Measurements from ENCODE around the gene DGKE. TPM values are rescaled to one million over a fixed set of nuclear protein-coding genes. Genes with fewer than 3 reads are reported as not detected.

DGKE gene
- total RNA-seq, 1 experiment from 2014 or later, result 10.0 TPM

DNA sequence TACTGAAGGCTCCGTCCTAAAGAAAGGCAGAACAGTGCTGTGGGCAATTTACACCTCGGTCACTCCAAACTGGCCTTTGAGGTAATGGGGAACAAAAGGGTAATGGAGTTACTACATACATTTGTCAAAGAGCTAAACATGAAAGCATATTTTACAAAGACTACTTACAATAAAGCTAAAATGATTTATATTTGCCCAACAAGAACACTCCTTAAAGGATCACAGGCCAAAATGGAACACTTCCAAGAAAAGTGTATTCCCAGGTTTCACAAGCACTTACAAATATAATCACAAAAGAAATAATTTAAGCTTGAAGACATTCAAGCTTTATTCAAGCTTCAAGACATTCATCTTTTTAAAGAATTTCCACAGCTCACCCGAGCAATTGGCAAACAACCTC lies 29.5 kb upstream of the DGKE start:
- CTCF ChIA-PET, result no interaction called here
- Mint-ChIP-seq H3K27ac (ENCODE audit: unreplicated experiment) (no peak overlapping the region), H3K4me1 (ENCODE audit: low read depth, unreplicated experiment) (peaks cover 8% of the 10 kb centered on the region), H3K9me3 (ENCODE audit: low read depth, unreplicated experiment) (no peaks in the 10 kb centered on the region), H3K36me3 (ENCODE audit: insufficient read depth, unreplicated experiment) (peaks cover 5% of the 10 kb centered on the region), H3K4me3 (ENCODE audit: low read depth, unreplicated experiment) (no peak overlapping the region), H3K27me3 (ENCODE audit: unreplicated experiment) (no peaks in the 10 kb centered on the region)
- TF ChIP-seq, protein P1, sequence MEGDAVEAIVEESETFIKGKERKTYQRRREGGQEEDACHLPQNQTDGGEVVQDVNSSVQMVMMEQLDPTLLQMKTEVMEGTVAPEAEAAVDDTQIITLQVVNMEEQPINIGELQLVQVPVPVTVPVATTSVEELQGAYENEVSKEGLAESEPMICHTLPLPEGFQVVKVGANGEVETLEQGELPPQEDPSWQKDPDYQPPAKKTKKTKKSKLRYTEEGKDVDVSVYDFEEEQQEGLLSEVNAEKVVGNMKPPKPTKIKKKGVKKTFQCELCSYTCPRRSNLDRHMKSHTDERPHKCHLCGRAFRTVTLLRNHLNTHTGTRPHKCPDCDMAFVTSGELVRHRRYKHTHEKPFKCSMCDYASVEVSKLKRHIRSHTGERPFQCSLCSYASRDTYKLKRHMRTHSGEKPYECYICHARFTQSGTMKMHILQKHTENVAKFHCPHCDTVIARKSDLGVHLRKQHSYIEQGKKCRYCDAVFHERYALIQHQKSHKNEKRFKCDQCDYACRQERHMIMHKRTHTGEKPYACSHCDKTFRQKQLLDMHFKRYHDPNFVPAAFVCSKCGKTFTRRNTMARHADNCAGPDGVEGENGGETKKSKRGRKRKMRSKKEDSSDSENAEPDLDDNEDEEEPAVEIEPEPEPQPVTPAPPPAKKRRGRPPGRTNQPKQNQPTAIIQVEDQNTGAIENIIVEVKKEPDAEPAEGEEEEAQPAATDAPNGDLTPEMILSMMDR (IDR thresholded peaks at IDR 0.05; ENCODE audit: unreplicated experiment), result no peak
- no TSS peak for BruUV-seq (replicated peaks)
- no peak for DNase-seq
- intact Hi-C loops (cut with micrococcal nuclease; ENCODE audit: unreplicated experiment), result no loop called here

DNA sequence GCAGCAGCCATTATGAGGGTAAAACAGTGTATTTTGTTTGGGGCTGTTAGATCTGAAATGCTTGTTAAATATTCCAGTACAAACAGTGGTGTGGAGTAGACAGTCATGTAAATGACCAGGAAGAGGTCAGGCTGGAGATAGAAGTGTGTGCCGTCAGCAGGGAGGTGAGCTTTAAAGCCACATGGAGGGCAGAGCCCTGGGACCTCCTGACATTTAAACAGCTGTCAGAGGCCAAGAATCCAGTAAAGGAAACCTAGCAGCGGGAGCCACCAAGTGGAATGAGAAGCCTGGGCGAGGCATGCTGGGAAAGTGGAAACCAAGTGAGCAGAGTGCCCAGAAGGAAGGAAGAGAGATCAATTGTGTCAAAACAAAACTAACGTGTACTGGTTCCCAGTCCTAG lies 27.0 kb upstream of the DGKE start:
- CTCF ChIA-PET, result no interaction called here
- BruUV-seq (replicated peaks), result no TSS peak
- Mint-ChIP-seq H3K27me3 (ENCODE audit: unreplicated experiment) (no peaks in the 10 kb centered on the region), H3K36me3 (ENCODE audit: insufficient read depth, unreplicated experiment) (no peaks in the 10 kb centered on the region), H3K27ac (ENCODE audit: unreplicated experiment) (no peak overlapping the region), H3K4me1 (ENCODE audit: low read depth, unreplicated experiment) (peaks cover 8% of the 10 kb centered on the region), H3K4me3 (ENCODE audit: low read depth, unreplicated experiment) (no peak overlapping the region), H3K9me3 (ENCODE audit: low read depth, unreplicated experiment) (no peaks in the 10 kb centered on the region)
- intact Hi-C loops (cut with micrococcal nuclease; ENCODE audit: unreplicated experiment), result no loop called here
- TF ChIP-seq, protein P1 (IDR thresholded peaks at IDR 0.05; ENCODE audit: unreplicated experiment), result no peak
- DNase-seq, result no peak

DNA sequence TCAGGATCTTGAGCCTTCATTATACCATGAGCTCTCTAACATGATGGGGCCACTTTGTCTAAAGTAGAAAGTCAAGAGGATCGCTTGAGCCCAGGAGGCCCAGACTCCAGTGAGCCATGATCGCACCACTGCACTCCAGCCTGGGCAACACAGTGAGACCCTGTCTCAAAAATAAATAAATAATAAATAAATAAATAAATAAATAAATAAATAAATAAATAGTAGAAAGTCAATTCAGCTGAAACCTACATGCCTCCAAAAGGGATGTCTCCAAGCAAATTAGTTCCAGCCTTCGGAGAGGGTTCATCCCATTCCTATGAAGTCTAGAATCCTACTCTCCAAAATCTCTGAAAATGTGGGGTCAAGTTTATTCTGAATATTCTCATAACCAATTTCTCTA lies 26.2 kb upstream of the DGKE start:
- Mint-ChIP-seq H3K9me3 (ENCODE audit: low read depth, unreplicated experiment) (no peaks in the 10 kb centered on the region), H3K27me3 (ENCODE audit: unreplicated experiment) (no peaks in the 10 kb centered on the region), H3K36me3 (ENCODE audit: insufficient read depth, unreplicated experiment) (no peaks in the 10 kb centered on the region), H3K4me3 (ENCODE audit: low read depth, unreplicated experiment) (no peak overlapping the region), H3K4me1 (ENCODE audit: low read depth, unreplicated experiment) (peaks cover 8% of the 10 kb centered on the region), H3K27ac (ENCODE audit: unreplicated experiment) (no peak overlapping the region)
- intact Hi-C loops (cut with micrococcal nuclease; ENCODE audit: unreplicated experiment), result no loop called here
- no TSS peak for BruUV-seq (replicated peaks)
- TF ChIP-seq, protein P1 (IDR thresholded peaks at IDR 0.05; ENCODE audit: unreplicated experiment), result no peak
- CTCF ChIA-PET, result interaction anchor here (0.5 kb wide), 1 partner anchor 11 kb away, joined by 3 read pairs; no protein-coding TSS in a partner anchor
- no peak for DNase-seq

DNA sequence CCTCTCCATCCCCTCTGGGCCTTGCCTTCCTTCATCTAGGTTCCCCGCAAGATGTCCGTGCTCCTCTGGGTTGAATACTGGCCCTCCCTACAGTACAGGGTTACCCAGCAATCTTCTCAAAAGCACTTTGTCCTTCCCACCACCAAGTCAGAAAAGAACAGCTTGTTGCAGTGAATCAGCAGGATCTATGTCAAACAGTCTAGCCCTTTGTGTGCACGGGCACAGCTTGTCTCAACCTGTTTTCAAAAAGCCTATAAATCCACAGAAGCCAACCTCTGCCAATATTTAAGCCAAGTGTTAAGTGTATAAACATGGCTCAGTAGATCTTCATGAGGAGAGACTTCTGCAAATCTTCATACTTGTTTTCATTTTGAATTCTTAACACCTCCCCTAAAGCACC lies 25.4 kb upstream of the DGKE start:
- Mint-ChIP-seq H3K4me3 (ENCODE audit: low read depth, unreplicated experiment) (no peak overlapping the region), H3K4me1 (ENCODE audit: low read depth, unreplicated experiment) (peaks cover 8% of the 10 kb centered on the region), H3K27me3 (ENCODE audit: unreplicated experiment) (no peaks in the 10 kb centered on the region), H3K36me3 (ENCODE audit: insufficient read depth, unreplicated experiment) (no peaks in the 10 kb centered on the region), H3K9me3 (ENCODE audit: low read depth, unreplicated experiment) (no peaks in the 10 kb centered on the region), H3K27ac (ENCODE audit: unreplicated experiment) (no peak overlapping the region)
- DNase-seq, result no peak
- BruUV-seq (replicated peaks), result no TSS peak
- intact Hi-C loops (cut with micrococcal nuclease; ENCODE audit: unreplicated experiment), result no loop called here
- TF ChIP-seq, protein P1 (IDR thresholded peaks at IDR 0.05; ENCODE audit: unreplicated experiment), result no peak
- CTCF ChIA-PET, result interaction anchor here (0.6 kb wide), 1 partner anchor 40 kb away, joined by 3 read pairs; no protein-coding TSS in a partner anchor
